GM23338 (cell line): ENCODE data around the gene NPAS3. TPM values are rescaled to one million over a fixed set of nuclear protein-coding genes. Genes with fewer than 3 reads are reported as not detected.

Experiments
- EZH2phosphoT487 ChIP-seq: fragments of 200-600 bp; sonication (generic); IDR thresholded peaks from one replicate; pipeline ENCODE4 v1.8.1; 2018; ENCODE audit warnings: antibody characterized with exemption; ENCODE audit not compliant: unreplicated experiment
- JUNB ChIP-seq: IDR thresholded peaks from one replicate; pipeline ENCODE4 v1.6.1; 2016; ENCODE audit warnings: antibody characterized with exemption; ENCODE audit not compliant: unreplicated experiment
- NANOG ChIP-seq: IDR thresholded peaks from 2 replicates; pipeline ENCODE4 v1.6.1; 2016; ENCODE audit warnings: antibody characterized with exemption, borderline replicate concordance
- POLR2AphosphoS5 ChIP-seq: IDR thresholded peaks from 2 replicates; pipeline ENCODE4 v1.6.1; 2016; ENCODE audit warnings: antibody characterized with exemption, low read depth
- ZNF114 ChIP-seq: fragments of 250-450 bp; sonication (Bioruptor Pico); IDR thresholded peaks from 2 replicates; pipeline ENCODE4 v1.5.0; 2020; ENCODE audit warnings: mild to moderate bottlenecking, moderate library complexity
- ZNF331 ChIP-seq: fragments of 250-450 bp; sonication (Bioruptor Pico); IDR thresholded peaks from 2 replicates; pipeline ENCODE4 v1.5.0; 2020; ENCODE audit warnings: low read depth, mild to moderate bottlenecking, moderate library complexity
- polyA plus RNA-seq: library from polyadenylated mRNA; unstranded; fragments of >200 nt; fragmentation: Nextera tagmentation; extraction: Ambion mirVana; gene quantifications from 2 replicates; pipeline ENCODE4 v1.2.1, GENCODE V29; 2016
- total RNA-seq: library from RNA; depleted of rRNA; stranded (reverse); fragments of >200 nt; shearing (Covaris generic); gene quantifications from 2 replicates; pipeline ENCODE4 v1.2.3, GENCODE V29; 2014
- TF ChIP-seq, protein P1 (sequence below): fragments of 250-450 bp; sonication (Bioruptor Pico); IDR thresholded peaks from 2 replicates; pipeline ENCODE4 v1.5.0; 2020; ENCODE audit warnings: mild to moderate bottlenecking, moderate library complexity
- TF ChIP-seq, protein P2 (sequence below), 2 experiments: fragments of 200-600 bp in 1 of 2; sonication (generic) in 1 of 2; conservative IDR thresholded peaks; 2 replicates each; pipeline versions ENCODE4 v1.5.1 to v1.6.1; 2016 to 2017; ENCODE audit warnings: antibody characterized with exemption in 2 of 2, low read depth in 2 of 2, mild to moderate bottlenecking in 2 of 2, moderate library complexity in 1 of 2
- TF ChIP-seq, protein P3 (sequence below): IDR thresholded peaks from 2 replicates; pipeline ENCODE4 v1.6.1; 2016; ENCODE audit warnings: antibody characterized with exemption

NPAS3 gene
- total and polyA plus RNA-seq, 2 experiments from 2014 or later, result 0.17 to 0.19 TPM

DNA sequence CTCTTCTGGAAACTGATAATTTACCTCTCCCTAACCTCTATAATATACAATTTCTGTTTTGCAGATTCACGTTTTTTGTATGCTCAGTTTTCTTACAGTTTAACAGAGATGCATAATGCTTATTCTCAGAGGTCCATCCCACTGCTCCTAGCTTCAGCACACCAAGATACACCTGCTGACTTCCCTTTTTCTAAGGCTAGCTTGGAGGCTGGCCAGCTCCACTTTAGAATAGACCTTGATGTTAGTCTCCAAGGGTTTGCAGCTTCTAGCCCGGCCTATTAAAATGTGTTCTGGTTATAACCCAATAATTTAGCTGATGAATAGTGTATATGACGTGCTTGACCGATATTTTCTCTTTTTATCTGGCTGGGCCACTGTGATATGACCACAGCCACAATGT, 751.0 kb downstream of the NPAS3 start (continued):
- TF ChIP-seq, protein P1, sequence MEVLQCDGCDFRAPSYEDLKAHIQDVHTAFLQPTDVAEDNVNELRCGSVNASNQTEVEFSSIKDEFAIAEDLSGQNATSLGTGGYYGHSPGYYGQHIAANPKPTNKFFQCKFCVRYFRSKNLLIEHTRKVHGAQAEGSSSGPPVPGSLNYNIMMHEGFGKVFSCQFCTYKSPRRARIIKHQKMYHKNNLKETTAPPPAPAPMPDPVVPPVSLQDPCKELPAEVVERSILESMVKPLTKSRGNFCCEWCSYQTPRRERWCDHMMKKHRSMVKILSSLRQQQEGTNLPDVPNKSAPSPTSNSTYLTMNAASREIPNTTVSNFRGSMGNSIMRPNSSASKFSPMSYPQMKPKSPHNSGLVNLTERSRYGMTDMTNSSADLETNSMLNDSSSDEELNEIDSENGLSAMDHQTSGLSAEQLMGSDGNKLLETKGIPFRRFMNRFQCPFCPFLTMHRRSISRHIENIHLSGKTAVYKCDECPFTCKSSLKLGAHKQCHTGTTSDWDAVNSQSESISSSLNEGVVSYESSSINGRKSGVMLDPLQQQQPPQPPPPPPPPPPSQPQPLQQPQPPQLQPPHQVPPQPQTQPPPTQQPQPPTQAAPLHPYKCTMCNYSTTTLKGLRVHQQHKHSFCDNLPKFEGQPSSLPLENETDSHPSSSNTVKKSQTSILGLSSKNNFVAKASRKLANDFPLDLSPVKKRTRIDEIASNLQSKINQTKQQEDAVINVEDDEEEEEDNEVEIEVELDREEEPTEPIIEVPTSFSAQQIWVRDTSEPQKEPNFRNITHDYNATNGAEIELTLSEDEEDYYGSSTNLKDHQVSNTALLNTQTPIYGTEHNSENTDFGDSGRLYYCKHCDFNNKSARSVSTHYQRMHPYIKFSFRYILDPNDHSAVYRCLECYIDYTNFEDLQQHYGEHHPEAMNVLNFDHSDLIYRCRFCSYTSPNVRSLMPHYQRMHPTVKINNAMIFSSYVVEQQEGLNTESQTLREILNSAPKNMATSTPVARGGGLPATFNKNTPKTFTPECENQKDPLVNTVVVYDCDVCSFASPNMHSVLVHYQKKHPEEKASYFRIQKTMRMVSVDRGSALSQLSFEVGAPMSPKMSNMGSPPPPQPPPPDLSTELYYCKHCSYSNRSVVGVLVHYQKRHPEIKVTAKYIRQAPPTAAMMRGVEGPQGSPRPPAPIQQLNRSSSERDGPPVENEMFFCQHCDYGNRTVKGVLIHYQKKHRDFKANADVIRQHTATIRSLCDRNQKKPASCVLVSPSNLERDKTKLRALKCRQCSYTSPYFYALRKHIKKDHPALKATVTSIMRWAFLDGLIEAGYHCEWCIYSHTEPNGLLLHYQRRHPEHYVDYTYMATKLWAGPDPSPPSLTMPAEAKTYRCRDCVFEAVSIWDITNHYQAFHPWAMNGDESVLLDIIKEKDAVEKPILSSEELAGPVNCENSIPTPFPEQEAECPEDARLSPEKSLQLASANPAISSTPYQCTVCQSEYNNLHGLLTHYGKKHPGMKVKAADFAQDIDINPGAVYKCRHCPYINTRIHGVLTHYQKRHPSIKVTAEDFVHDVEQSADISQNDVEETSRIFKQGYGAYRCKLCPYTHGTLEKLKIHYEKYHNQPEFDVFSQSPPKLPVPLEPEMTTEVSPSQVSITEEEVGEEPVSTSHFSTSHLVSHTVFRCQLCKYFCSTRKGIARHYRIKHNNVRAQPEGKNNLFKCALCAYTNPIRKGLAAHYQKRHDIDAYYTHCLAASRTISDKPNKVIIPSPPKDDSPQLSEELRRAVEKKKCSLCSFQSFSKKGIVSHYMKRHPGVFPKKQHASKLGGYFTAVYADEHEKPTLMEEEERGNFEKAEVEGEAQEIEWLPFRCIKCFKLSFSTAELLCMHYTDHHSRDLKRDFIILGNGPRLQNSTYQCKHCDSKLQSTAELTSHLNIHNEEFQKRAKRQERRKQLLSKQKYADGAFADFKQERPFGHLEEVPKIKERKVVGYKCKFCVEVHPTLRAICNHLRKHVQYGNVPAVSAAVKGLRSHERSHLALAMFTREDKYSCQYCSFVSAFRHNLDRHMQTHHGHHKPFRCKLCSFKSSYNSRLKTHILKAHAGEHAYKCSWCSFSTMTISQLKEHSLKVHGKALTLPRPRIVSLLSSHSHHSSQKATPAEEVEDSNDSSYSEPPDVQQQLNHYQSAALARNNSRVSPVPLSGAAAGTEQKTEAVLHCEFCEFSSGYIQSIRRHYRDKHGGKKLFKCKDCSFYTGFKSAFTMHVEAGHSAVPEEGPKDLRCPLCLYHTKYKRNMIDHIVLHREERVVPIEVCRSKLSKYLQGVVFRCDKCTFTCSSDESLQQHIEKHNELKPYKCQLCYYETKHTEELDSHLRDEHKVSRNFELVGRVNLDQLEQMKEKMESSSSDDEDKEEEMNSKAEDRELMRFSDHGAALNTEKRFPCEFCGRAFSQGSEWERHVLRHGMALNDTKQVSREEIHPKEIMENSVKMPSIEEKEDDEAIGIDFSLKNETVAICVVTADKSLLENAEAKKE (CRISPR knock-in tag), result no peak
- TF ChIP-seq EZH2phosphoT487 (no peak), NANOG (no peak), ZNF331 (no peak), POLR2AphosphoS5 (no peak), JUNB (no peak), ZNF114 (CRISPR knock-in tag) (no peak)
- TF ChIP-seq, protein P2, sequence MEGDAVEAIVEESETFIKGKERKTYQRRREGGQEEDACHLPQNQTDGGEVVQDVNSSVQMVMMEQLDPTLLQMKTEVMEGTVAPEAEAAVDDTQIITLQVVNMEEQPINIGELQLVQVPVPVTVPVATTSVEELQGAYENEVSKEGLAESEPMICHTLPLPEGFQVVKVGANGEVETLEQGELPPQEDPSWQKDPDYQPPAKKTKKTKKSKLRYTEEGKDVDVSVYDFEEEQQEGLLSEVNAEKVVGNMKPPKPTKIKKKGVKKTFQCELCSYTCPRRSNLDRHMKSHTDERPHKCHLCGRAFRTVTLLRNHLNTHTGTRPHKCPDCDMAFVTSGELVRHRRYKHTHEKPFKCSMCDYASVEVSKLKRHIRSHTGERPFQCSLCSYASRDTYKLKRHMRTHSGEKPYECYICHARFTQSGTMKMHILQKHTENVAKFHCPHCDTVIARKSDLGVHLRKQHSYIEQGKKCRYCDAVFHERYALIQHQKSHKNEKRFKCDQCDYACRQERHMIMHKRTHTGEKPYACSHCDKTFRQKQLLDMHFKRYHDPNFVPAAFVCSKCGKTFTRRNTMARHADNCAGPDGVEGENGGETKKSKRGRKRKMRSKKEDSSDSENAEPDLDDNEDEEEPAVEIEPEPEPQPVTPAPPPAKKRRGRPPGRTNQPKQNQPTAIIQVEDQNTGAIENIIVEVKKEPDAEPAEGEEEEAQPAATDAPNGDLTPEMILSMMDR (conservative IDR thresholded peaks at IDR 0.05; ENCODE audit: low read depth in 2 of 2), result no peak
- TF ChIP-seq, protein P3, sequence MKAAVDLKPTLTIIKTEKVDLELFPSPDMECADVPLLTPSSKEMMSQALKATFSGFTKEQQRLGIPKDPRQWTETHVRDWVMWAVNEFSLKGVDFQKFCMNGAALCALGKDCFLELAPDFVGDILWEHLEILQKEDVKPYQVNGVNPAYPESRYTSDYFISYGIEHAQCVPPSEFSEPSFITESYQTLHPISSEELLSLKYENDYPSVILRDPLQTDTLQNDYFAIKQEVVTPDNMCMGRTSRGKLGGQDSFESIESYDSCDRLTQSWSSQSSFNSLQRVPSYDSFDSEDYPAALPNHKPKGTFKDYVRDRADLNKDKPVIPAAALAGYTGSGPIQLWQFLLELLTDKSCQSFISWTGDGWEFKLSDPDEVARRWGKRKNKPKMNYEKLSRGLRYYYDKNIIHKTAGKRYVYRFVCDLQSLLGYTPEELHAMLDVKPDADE, result no peak
